ENCODE results near the gene CNIH3.
"Not testable (repeated sequence)": the region's sequence is repeated elsewhere in the genome, so short reads cannot be mapped to it uniquely, and the experiment has no call there.

Gene CNIH3

DNA sequence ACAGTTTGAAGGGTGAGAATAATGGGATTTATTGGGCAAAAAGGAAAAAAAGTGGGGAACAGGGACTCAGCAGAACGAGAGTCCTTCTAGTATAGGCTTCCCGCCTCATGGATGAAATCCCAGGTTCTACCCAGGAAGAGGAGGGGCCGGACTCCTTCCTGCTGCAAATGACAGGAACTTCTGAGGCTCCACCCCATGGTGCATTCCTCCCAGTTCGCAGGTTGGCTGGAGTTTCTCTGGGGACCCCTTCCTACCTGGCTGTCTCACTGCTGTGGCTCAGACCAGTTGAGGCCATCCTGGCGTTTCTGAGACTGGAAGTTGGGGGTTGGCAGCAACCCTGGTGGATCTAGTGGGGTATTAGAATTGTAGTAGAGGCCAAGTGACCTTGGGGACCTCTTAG, 27.5 kb downstream of the CNIH3 start:
- DNase-seq (ENCODE audit: low spot score), result no peak

DNA sequence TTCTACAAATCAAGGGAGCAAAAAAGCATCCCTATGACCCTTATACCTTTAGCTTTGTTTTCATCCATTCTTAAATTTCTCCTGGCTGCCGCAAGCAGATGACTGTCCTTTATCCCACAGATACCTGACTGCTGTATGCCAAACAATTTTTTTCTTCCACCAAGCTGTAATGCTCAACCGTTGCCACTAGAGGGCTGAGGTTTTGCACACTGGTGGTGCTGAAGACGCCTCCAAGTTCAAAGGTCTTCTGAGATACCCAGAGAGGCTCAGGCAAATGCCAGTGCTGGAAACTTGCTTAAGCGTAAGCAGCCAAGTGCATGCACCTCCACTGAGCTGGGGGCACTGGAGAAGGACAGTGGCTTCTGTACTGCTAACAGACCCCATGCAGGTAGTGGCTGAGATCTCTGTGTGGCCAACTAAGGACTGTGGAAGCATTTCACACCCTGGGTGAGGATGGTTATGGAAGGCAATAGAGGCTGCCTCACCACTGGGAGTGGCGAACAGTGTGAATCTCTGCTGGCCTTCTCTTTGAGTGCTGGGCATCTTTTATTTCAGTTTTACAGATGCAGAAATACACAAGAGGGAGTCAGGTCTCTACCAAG, 28.5 kb downstream of the CNIH3 start:
- peak; percentile 60 for DNase-seq (ENCODE audit: low spot score)

DNA sequence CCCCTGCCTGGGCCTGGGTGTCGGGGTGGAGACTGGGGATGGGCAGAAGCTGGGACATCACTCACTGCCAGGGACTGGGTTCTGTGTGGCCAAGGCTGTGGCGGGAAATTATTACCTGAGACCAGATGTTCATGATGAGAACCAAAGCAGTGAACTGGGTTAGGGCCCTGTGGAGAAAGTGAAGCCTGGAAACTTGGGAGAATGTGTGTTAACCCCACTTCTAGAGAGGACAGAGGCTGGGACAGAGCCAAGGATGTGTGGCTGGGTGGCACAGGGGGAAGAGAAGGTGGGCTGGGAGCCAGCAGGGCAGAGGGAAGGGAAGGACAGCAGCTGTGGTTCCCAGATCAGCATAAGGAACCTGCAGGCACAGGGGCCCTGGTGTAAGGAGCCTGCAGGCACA, 31.3 kb downstream of the CNIH3 start:
- no peak for DNase-seq (ENCODE audit: low spot score)

DNA sequence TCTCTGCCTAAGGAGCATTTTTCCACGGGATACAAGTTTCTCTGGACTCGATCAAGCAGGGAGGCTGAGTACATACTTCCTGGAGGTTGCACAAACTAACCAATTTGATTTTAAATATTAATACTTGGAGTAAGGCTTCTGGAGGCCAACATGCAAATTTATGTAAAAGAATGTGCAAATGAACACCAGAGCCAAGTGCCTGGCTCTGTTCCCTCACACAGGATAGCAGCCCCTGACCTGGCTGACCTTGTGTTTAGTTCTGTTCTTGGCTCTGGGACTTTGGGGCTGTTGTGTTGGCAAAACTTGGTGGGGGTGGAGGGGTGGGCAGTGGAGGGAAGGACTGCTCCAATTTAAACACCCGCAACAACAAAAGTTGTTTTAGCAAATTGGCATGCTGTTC, 34.2 kb downstream of the CNIH3 start:
- no peak for DNase-seq (ENCODE audit: low spot score)

DNA sequence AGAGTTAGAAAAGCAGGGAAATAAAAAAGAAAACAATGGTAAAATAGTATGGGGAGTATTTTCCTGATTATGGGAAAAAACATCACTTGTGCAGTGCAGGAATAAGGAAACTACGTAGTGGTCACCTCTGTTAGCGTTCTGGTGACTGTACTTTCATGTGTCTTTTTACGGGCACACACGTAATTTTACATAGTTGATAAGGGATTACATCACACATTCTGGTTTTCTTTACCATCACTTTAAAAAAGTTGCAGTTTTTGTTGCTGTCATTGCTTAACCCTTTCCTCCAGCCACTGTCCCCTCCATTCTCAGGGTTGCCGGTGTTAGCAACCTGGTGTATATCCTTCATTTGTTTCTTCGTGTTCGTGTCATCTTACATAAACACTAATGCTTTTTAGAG, 35.1 kb downstream of the CNIH3 start:
- DNase-seq (ENCODE audit: low spot score), result no peak

DNA sequence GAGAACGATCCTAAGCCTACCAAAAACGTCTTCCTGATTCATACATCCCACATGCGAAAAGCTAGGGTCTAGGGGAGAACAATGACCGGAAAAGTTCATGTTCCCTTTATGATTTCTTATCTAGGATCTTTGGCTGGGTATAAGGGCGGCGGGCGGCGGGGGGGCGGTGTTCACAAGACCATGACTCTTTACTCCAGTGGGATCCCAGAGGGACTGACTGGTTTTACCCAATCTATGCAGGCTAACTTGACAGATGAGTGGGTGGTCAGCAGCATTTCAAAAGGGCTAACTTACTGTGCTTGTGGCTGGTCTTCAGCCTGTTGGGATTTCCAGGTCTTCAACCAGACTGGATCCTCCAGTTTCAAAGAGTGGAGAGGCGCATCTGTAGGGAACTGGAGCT, 40.3 kb downstream of the CNIH3 start:
- no peak for DNase-seq (ENCODE audit: low spot score)

DNA sequence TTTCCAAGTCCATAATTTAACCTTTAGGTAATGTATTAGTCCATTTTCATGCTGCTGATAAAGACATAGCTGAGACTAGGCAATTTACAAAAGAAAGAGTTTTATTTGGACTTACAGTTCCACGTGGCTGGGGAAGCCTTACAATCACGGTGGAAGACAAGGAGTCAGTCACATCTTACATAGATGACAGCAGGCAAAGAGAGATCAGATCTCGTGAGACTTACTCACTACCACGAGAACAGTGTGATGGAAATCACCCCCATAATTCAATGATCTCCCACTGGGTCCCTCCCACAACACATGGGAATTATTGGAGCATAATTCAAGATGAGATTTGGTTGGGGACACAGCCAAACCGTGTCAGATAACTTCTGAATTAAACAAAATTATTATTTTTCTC, 44.0 kb downstream of the CNIH3 start:
- no peak for DNase-seq (ENCODE audit: low spot score)

DNA sequence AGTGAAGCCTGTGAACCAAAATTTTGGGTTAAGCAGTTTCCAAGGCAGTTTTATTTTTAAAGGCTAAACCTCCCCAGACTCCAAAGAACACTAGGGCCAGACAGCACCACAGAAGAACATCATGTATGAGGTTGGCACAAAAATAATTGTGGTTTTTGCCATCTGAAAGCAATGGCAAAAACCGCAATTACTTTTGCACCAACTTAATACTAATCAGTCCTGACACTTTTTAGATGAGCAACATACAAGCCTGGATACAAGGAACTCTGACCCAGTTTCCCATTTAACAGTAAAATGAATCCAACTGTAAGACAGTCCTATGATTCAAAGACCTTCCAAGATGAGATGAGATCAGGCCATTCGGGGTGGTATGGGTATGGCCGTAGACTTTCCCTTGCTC, 46.8 kb downstream of the CNIH3 start:
- DNase-seq (ENCODE audit: low spot score), result no peak

DNA sequence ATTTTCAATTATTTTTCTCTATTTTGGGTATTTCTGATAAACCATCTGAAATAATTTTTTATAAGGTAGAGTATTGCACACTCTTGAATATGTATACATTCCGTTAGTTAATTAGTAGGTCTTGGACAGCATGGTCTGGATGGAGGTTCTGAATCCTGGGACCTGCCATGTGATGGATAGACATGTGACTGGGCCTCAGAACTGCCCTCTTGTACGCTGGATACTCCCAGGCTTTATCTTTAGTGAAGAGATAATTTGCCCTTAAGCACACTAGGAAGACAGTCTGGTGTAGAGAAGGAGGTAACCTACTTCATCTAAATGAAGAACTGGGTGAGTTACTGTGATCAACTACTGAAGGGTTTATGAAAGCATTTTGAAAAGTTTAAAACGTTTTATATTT, 48.9 kb downstream of the CNIH3 start:
- no peak for DNase-seq (ENCODE audit: low spot score)

DNA sequence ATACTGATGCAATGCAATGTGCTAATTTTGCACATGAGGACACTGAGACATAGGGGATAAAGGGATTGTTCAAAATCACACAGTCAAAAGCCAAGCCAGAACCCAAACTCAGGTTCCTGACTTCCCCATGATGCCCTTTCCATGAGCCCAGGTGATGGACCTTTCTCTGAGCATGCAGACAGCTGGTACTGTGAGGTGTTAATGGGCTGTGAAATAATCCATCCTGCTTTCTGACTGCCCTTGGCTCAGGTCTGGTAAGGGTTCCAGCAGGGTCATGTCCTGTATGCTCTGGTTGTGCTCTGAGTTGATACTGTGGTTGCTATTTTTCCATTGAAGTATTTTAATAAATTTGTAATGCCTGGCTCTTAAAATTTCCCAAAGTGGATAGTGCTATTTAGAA, 50.0 kb downstream of the CNIH3 start:
- DNase-seq (ENCODE audit: low spot score), result no peak

DNA sequence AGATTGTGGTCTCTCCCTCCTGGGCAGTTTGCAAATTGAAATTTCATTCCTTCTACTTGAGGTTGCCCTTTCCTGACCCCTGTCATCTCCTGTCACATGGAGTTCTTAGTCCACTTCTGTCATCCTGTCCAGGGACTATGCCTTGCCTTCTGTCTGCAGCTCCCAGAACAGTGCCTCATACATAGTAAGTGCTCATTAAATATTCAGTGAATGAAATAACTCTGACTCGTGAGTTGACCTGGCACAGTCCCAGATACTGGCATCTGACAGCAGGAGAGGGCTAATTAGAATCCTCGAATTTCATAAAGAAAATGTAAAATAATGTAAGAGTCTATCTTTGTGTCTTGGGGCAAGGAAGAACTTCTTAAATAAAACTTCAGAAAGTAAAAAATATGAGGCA, 50.8 kb downstream of the CNIH3 start:
- no peak for DNase-seq (ENCODE audit: low spot score)

DNA sequence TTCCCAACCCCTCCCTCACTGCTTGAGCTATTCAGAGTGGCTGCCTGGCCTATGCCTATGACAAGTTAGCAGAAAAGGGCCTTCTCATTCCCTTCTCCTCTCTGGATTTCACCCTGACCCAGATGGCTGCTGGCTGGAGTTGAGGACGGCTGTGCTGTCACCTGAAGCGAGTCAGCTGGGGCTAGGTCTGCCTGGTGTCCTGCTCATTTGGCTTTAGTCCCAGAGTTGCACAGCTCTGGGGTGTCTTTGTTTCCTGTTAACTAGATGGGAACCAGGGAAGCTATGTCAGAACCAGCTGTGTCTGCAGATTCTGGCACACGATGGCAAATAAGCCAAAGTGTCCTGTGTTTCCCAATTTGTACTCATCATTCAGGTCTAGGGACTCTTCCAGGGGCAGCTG, 52.9 kb downstream of the CNIH3 start:
- DNase-seq (ENCODE audit: low spot score), result no peak

DNA sequence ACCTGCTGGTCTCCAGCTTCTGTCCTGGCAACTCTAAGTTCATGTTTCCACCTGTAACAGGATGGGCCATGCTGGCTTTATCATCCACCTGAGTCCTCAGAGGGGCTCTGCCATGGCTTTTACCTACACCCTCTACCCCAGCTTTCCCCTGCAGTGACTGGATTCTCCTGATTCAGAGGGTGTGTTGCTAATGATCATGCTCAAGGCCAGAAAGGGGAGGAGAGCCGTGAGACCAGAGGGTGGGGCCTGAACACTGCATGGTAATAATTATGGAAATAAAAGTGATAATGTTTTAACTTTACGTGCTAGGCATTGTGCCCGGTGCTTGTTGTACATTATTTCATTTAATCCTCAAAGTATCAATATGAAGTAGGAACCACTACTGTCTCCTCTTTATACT, 53.3 kb downstream of the CNIH3 start:
- DNase-seq (ENCODE audit: low spot score), result no peak

DNA sequence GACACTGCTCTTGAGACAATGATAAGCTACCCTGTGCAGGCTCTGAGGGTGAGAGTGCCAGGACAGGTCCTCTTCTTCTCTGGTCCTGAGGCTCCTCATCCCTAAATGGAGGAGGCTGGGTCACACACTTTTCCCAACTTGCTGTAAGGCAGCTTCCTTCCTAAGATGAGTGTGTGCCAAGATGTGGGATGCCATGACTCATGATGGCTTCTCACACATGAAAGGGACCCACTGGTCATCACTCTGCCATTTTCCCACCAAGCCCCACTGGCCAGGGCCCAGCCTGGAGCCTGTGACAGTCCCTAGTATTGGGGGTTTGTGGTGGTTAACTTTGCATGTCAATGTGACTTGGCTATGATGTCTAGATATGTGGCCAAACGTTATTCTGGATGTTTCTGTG, 54.4 kb downstream of the CNIH3 start:
- DNase-seq (ENCODE audit: low spot score), result no peak

DNA sequence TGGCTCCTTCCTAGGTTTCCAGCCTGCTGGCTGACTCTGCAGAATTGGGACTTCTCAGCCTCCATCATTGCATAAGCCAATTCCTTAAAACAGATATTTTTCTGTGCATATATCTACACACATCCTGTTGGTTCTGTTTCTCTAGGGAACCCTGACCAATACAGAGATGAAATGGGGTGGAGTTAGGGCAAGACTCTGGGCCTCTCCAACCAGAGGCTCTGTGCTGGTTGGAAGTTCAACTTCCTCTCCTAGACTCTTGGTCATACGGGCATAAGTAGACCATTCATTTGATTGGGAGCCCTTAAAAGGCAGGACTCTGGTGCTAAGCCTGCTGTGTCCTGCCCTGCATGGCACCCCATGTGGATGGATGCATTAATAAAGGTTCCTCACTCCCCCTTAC, 55.0 kb downstream of the CNIH3 start:
- no peak for DNase-seq (ENCODE audit: low spot score)

DNA sequence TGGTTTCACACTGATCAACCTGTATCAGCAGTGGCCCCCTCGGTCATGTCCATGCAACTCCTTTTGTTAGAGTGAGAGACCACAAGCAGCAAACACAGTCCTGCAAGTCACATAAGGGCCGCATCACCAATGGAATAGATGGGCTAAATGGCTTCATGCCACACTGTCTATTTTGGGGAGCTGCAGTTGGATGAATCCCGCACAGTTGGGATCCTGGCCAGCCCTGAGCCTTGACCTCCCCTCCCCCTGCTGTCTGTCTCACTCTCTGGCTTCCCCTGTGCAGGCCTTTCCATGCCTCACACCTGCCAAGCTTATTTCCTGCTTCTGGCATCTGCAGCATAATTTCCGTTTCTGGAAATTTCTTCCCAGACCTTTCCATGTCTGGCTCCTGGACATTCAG, 57.0 kb downstream of the CNIH3 start:
- DNase-seq (ENCODE audit: low spot score), result no peak

DNA sequence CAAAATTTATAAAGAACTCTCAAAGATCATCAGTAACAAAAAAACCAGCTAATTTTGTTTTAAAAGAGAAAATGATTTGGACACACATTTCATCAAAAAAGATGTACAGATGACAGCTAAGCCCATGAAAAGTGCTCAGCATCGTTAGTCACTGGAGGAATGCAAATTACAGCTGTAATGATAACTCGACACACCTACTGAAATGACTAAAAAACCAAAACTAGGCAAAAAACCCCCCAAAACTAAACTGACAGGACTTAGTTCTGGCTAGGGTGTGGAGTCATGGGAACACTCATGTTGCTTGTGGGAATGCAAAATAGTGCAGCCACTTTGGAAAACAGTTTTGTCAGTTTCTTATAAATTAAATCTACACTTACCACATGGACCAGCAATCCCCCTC, 59.5 kb downstream of the CNIH3 start:
- no peak for DNase-seq (ENCODE audit: low spot score)

DNA sequence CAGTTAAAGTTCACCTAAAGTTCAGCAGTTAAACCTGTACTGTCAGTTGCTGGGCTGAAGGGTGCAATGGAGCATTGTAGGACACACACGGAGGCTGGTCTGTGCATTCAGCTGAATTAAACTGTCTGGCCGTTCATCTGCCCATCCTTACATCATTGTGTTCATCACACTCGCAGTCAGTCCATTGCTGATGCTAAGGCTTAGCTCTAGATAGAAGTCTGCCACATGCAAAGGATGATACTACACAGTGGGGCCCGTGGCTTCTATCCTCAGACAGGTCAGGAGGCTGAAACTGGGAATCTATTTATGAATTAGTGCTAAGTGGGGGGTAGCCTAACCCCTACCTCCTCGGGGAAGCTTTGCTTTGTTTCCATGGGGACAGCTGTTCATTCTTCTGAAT, 60.4 kb downstream of the CNIH3 start:
- no peak for DNase-seq (ENCODE audit: low spot score)

DNA sequence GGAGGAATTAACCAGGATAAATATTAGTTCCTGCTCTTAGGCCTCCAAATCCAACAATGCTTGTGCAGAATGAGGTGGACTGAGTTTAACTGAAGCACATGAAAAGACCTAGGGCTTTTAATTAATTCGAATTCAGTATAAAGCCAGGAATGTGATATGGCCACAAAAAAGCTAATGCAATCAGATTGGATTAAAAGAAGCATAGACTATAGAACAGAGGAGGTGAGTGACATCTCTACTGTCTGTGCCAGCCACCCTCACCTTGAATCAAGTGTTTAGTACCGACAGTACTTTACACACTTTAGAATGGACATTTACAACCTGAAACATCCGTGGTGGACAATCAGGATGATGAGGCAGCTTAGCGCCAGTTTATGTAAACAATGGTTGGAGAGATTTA, 62.1 kb downstream of the CNIH3 start:
- DNase-seq (ENCODE audit: low spot score), result no peak

DNA sequence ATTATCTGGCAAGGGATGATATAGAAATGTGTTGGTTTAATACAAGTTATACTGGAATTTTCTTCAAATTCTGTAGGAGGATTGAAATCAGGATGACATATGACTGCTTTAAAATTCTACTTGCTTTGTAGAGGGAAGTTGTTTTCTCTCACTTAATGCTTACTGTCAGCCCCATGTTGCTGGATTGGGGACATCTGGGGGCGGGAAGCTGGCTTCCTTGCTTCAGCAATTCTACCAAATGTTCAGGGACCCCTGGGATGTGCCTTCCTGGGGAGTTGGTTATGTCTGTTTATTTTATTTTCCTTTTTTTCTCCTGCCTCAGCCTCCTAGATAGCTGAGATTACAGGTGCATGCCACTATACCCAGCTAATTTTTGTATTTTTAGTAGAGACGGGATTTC, 63.5 kb downstream of the CNIH3 start:
- no peak for DNase-seq (ENCODE audit: low spot score)

DNA sequence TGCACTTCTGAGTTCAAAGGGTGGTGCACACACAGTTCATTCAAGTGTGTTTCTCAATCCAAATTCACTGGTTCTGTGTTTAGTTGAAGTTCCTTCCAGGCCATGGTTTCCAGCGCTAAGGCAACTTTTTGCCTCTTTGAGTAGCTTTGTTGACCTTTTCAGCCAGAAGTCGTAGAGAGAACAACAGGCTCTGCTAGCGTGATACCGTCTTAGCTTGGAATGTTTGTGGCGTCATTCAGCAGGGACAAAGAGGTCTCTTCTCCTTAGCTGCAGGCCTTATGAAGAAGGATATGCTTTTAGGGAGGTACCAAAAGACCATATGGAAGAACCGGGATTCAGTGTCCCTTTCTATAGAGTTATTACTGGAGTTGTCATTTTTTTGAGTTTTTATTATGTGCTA, 65.7 kb downstream of the CNIH3 start:
- no peak for DNase-seq (ENCODE audit: low spot score)

DNA sequence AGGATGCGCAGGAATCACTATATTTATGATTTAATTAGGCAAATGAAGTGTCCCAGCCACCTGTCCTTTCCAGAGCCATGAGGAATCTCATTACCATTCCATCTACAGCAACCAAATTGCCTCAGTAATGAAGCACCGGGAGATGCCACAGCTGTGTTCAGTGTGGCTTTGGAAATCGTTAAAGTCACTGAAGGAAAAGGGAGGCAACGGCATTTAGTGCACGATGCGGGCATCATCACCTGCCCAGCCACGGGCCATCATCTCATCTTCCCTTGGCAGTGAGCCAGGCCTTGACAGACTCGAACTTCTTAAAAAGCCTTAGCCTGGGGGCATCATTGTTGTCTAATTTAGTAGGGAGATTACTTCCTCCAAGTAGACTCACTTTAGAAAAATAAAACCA, 67.8 kb downstream of the CNIH3 start:
- DNase-seq (ENCODE audit: low spot score), result no peak

DNA sequence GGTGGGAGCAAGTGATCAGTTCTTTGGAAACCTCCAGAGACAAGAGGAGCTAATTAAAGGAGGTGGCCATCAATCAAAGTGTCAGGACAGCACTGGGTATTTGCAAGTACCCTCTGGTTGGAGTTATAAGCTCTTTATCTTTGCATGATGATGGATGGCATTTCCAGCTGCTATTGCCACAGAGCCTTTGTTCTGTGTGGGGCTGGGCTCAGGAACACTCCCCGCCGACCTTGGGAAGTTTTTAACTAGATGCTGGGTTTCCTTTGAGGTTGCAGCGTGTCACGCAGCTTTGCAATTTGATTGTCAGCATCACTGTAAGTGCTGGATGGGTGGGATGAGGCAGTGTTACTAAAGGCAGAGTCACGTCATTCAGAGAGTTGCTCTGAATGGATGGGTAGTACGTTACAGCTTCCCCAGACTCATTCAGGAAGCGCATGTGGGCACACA, 68.9 kb downstream of the CNIH3 start:
- no peak for DNase-seq (ENCODE audit: low spot score)

DNA sequence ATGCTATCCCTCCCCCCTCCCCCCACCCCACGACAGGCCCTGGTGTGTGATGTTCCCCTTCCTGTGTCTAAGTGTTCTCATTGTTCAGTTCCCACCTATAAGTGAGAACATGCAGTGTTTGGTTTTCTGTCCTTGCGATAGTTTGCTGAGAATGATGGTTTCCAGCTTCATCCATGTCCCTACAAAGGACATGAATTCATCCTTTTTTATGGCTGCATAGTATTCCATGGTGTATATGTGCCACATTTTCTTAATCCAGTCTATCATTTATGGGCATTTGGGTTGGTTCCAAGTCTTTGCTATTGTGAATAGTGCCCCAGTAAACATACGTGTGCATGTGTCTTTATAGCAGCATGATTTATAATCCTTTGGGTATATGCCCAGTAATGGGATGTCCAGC, 70.0 kb downstream of the CNIH3 start:
- not testable (repeated sequence) for DNase-seq (ENCODE audit: low spot score)

DNA sequence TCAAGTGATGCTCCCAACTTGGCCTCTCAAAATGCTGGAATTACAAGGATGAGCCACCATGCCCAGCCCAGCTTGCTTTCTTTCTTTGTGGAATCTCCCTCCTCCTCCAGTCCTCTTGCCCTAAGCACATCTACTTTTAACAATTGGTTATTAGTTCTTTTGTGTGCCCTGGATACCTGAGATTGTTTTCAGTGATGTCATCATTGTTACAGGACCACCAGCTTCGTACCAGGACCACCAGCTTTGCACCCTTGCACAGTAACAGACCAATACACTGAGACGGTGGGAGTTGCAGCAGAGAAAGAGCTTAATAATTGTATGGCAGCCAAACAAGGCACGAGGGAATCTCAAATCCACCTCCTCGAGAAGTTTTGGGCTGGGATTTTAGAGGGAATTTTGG, 71.3 kb downstream of the CNIH3 start:
- DNase-seq (ENCODE audit: low spot score), result no peak
